GM18951 (cell line): ENCODE measurements around the gene COBLL1.

Experiments
- POLR2A ChIP-seq: IDR thresholded peaks from 4 replicates; pipeline ENCODE4 v1.6.1; 2011; ENCODE audit warnings: mild to moderate bottlenecking; ENCODE audit not compliant: insufficient read length, insufficient read depth; ENCODE audit errors: extremely low read depth
- in situ Hi-C: fragments of 300-500 bp; cut with MboI; formaldehyde crosslinking; loops from one replicate; pipeline ENCODE4 v1.12.0; 2022; ENCODE audit warnings: low sequenced_read_pairs, mixed read lengths, inconsistent platforms; ENCODE audit not compliant: unreplicated experiment

COBLL1 gene

DNA sequence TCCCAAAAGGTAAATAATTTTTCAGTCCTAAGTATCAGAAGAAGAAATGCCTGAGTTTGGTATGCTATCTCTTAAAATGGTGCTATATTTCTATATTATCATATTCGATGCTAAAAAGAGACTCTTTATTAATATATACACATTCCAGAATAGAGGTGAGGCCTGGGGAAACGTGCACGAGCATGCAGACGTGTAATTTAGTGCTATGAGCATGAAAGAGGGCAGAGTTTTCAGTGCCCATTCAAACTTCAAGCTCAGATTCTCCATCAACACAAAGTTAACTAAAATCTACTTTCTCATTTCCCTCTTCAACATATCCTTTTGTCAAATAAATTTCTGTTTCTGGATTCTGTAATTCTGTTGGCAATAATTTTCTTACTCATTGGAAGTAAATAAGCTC is 5.7 kb upstream of the COBLL1 start:
- in situ Hi-C loops, result no loop called here
- TF ChIP-seq POLR2A, result no peak

DNA sequence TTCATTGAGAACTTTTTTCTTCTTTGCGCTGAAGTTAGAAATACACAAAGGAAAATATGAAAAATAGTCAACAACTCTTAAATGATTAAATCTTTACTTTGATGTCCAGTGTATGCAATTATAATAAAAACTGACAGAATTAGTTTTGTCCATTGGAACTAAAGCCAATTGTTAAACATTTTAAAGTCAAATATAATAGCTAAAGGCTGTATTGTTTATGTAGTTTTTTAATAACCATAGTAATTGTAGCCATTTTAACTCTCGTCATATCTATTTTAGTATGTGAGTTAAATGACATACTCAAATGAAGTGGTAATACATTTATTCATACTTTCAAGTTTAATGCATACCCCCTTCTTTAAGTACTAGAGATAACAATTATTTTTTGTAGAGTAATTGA is 4.7 kb upstream of the COBLL1 start:
- in situ Hi-C loops, result no loop called here
- TF ChIP-seq POLR2A, result no peak

DNA sequence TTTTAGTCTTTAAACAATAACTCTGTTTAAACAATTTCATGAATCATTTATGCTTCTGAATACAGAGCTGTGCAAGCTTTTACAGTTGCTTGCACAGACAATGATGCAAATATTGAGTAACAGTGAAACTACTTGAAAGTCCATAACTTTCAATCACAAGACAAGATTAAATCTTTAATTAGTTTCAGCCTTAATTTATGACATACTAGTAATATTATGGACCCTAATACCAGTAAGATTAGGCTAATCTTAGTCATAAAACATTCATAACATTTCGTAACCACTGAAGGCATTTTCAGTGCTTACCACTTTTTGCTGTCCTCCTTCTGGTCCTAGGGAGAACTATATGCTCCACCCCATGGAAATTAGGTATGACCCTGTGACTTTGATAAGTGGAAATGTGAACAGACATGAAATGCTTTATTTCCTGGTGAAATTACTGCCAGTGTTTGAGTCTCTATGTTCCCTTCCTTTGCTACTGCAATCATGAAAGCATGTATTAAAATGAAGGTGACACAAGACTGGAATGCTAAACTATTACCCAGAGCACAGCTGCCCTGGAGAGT is 1.8 kb upstream of the COBLL1 start:
- no peak for TF ChIP-seq POLR2A
- in situ Hi-C loops, result no loop called here

DNA sequence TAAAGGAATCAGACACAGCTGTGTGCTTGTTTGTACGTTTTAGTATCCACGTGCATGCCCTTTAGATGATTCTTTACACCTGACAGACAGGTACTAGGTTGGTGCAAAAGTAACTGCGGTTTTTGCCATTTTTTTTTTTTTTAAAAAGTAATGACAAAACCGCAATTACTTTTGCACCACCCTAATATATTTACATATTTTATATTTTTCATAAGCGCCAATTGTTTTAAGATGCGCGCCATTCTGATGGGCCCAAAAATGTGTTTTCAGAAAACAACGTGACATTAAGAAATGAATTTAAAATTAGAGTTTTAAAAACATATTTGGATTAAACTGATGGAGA is 972 bp upstream of the COBLL1 start:
- in situ Hi-C loops, result no loop called here
- TF ChIP-seq POLR2A, result no peak

DNA sequence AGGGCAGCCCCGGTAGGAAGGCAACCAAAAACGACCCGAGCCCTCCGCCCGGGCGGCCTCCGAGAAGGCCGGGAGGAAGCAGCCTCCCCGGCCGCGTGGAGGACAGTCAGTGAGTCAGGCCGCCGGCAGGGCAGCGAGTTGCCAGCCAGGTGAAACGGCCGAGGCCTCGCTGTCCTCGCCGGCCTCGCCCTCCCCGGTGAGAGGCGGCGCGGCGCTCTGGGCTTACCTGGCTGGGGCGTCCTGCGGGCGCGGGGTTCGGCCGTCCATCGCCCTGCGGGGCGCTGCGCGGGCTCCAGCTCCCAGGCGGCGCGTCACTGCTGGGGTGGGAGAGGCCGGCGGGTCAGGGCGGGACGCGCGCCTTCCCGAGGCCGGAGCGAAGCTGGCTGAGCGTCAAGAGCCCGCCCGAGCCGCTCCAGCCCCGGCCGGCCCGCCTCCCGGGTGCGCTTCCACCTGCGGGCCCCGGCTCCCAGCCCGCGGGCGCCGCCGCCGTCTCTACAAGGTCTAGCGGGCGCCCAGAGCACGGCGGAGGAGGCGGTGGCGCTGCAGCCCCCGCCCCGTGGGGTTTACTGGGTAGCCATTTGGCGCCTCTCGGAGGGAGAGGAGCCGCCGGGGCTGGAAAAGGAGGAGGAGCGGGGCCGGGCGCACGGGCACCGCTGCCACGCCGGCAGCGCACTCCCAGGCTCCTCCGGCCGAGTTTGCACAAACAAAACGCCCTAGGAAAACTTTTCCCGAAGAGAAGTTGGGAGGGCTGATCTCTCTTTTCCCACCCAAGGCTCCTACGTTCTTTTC is 499 bp downstream of the COBLL1 start:
- TF ChIP-seq POLR2A, result no peak
- in situ Hi-C loops, result no loop called here

DNA sequence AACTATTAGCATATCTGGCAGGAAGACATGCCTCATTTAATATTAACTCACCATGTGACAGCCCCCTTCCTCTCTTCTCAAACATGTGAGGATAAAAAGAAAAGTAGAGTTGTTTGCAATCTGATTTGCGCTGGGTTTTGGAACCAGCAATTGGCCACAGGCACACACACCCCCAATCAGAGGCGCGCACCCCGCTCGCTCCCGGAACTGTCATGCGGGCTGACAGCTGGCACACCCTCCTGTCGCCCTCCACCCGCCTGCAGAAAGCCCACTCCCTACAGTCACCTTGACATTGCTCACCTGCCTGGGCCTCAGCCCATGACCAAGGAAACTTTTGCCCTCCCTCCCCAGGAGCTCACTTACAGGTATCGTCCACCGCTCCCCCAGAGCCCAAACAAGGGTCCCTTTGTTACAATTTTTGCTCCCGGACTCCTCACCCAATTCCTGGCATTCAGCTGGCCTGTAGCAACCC is 1.1 kb downstream of the COBLL1 start:
- in situ Hi-C loops, result no loop called here
- no peak for TF ChIP-seq POLR2A

DNA sequence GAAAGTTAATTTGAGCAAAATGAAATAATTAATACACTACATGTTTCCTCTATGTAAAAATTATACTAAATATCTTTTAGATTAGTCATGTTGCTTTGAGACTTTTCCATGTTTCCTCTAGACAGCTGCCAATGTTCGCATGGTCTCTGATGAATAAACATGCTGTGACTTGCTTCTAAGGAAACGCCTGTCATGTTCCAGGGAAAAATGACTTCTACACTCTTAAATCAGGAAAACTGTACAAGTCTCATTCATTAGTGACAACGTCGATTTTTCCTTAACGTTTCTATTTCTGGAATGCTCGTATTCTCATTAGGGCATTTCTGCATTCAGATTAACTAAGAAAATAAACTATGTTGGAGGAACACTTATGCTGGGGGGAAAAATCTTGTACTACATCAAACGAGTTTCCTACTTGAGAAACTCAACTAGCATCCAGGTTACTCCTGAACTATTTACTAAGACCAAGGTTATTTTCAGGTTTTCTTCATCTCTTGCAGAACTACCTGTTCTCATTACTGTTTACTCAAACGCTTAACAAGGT is 1.6 kb downstream of the COBLL1 start:
- TF ChIP-seq POLR2A, result no peak
- in situ Hi-C loops, result no loop called here

DNA sequence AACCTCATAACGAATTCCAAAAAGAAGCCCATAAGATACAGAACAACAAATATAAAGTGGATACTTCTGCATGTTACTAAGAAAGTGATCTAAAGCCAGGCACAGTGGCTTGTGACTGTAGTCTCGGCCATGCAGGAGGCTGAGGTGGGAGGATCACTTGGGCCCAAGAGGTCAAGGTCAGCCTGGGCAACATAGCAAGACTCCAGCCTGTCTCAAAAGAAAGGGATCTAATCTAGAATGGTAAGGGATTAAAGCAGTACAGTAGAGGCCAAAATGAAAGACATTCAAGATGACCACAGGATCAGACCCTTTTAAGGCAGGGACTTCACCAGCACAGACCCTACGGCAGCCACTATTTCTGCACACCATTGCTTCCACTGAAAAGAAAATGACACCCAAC is 3.8 kb downstream of the COBLL1 start:
- in situ Hi-C loops, result no loop called here
- TF ChIP-seq POLR2A, result no peak

DNA sequence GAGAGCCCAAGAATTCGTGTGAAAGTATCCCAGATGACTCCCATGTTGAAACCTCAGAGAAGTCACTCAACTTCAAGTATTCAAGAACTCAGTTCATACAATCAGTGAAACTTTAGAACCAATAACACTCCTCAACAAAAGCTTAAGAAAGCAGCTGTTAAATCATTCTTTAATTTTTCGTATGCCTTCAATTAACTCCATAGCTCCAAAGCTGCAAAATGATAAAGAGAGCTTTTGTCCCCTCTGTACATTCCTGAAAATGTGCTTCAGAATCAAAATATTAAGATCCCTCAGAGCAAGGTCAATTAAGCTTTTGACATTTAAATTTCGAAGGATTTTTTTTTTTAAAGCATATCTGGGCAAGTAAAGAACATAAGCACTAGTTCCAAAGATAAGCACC is 4.7 kb downstream of the COBLL1 start:
- in situ Hi-C loops, result no loop called here
- no peak for TF ChIP-seq POLR2A

DNA sequence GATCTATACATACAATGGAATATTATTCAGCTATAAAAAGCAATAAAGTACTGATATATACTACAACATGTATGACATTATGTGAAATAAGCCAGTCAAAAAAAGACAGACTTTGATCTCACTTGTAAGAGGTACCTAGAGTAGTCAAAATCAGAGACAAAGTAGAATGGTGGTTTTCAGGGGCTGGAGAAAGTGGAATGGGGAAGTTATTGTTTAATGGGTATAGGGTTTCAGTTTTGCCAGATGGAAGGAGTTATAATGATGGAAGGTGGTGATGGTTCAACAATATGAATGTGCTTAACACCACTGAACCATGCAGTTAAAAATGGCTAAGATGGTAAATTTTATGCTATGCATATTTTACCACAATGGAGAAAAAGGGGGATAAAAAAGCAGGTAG is 6.3 kb downstream of the COBLL1 start:
- no peak for TF ChIP-seq POLR2A
- in situ Hi-C loops, result no loop called here

DNA sequence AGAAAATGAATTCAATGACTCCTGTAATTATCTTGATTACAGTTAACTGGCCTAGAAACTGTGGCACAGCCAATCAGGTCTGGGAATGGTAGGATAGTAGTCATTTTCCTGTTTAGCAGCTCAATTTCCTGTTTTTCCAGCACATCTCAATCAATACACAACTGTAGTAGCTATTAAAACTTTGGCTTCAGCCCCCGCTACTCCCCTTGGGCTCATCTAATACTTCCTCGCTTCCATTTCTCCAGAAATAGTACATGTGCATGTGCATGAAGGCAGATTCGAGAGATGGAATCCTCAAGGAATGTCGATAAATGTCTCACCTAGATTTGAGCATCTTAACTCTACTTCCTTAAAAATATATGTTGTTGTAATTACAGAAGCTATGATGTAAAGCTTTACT is 9.7 kb downstream of the COBLL1 start:
- in situ Hi-C loops, result no loop called here
- TF ChIP-seq POLR2A, result no peak

DNA sequence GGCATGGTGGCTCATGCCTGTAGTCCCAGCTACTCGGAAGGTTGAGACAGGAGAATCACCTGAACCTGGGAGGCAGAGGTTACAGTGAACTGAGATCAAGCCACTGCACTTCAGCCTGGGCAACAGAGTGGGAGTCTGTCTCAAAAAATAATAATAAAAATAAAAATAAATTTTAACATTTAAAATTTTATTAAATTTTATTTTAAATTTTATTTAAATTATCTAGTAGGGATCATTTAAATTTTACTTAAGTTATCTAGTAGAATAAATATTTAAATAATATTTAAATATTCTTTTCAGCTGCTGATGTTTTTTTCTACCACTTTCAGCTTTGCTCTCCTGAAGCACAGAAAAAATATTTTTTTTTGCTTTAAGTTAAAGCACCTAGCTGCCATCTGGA is 10.4 kb downstream of the COBLL1 start:
- TF ChIP-seq POLR2A, result no peak
- in situ Hi-C loops, result no loop called here

DNA sequence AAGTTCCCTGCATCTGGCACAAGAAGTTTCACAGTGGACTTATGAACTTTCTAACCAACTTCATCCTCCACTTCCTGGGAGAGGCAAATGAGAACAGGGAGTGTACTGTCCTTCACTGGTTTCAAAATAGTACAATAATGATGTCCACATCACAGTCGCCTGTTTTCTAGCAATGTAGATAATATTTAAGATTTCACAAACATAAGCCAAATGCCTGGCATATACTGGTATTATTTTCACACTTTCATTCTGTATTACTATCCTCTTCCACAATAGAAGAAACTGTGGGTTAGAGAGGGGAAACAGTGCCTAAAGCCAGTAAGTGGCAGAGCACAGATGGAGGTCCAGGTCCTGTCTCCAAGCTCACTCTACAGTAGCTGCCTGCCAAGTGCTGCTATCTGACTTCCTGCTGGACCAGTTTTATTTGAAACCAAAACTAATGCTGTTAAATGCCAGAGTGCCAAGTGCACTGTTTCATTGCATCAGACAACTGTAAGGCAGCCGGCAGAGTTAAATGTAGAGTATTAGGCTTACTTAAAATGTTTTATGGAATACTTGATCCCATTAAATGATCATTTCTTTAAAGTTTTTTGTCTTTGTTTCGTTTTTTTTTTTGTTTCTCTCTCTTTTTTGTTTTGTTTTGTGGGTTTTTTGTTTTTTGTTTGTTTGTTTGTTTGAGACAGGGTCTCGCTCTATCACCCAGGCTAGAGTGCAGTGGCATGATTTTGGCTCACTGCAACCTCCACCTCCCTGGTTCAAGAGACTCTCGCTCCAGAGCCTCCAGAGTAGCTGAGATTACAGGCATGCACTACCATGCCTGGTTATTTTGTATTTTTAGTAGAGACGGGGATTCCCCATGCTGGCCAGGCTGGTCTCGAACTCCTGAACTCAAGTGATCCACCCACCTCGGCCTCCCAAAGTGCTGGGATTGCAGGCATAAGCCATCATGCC is 15.1 kb downstream of the COBLL1 start:
- TF ChIP-seq POLR2A, result no peak
- in situ Hi-C loops, result no loop called here

DNA sequence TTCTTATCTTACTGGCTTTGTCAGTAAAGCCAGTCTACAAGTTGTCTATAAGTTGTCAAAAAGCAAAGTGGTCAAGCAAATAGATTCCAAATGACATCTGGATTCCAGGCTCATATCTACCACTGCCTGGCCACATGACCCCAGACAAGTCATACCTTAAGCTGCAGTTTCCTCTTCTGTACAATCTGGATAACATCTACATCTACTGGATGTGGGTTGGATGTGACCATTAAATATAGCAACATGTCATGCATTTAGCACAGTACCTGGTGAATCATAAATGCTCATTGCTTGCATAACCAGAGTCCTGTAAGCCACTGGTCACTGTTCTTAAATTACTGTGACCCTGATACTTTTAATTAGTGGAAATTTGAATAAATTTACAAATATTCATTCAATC is 16.8 kb downstream of the COBLL1 start:
- no peak for TF ChIP-seq POLR2A
- in situ Hi-C loops, result no loop called here

DNA sequence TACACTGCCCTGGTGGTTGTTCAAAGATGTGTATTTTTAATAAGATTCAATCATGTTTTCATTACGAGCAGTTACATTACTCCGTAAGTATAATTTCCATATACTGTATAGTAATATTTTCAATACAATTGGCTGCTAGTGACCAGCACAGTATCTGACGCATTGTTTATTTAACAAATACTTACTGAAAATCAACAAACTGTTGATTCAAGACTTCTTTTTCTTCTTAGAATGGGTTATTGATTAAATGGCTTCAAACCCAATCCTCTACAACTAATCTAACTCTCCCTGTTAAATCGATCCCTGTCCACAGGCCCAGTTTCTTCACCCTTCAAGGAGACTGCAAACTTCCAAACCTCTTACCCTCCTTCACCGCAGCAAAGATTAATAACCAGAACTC is 18.5 kb downstream of the COBLL1 start:
- TF ChIP-seq POLR2A, result no peak
- in situ Hi-C loops, result no loop called here
